AG09309 (cell line): ENCODE results near the gene ADPRHL1.
A peak's percentile ranks its signal among the peaks of the same experiment; 100 is the strongest.

Experiments used
- DNase-seq: peaks from one replicate; pipeline ENCODE4 v3.0.0-alpha.2; 2010; ENCODE audit warnings: low read depth
- H3K4me3 ChIP-seq: 2 replicates; pipeline ENCODE4 v1.5.1; 2011; ENCODE audit warnings: mild to moderate bottlenecking, low read depth, low read length, moderate library complexity; ENCODE audit not compliant: control insufficient read depth
- CTCF ChIP-seq: IDR thresholded peaks from 2 replicates; pipeline ENCODE4 v1.5.1; 2011; ENCODE audit warnings: mild to moderate bottlenecking, low read depth, low read length, inconsistent platforms; ENCODE audit not compliant: insufficient read depth, control insufficient read depth; ENCODE audit errors: missing control alignments

Gene ADPRHL1

GRCh38 chr13:113364901-113365582, 88.2 kb downstream of the ADPRHL1 start:
- no peak for TF ChIP-seq CTCF

GRCh38 chr13:113364311-113364889, 88.9 kb downstream of the ADPRHL1 start:
- no peak for DNase-seq
- peak overlapping the region; percentile 2; the same call in 1 of the 2 replicates for H3K4me3 ChIP-seq

More at GRCh38 chr13:113364901-113365582, 88.2 kb downstream of the ADPRHL1 start:
- DNase-seq = no peak
- no peak overlapping the region for H3K4me3 ChIP-seq

DNA sequence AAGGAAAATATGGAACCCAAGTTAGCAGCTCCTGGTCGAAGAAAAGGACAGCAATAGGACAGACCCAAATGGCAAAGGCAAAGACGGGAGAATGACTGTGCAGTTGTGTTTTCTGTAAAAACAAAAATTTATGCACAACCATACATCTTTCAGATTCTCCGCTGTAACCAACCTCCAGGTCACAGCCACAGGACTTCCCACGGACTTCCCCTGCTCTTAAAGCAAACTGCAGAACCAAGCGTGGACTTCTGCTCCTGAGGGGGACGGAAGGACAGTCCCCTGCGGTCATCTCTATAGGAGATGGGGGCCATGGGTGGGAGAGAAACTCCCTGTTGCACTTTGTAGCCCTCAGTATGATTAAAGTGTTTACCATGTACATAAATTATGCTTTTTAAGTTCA, 91.9 kb downstream of the ADPRHL1 start:
- no peak for TF ChIP-seq CTCF
- H3K4me3 ChIP-seq = no peak overlapping the region
- DNase-seq = no peak

More at GRCh38 chr13:113364311-113364889, 88.9 kb downstream of the ADPRHL1 start:
- no peak for TF ChIP-seq CTCF

GRCh38 chr13:113360446-113360845, 92.8 kb downstream of the ADPRHL1 start:
- no peak for DNase-seq
- no peak for TF ChIP-seq CTCF
- no peak overlapping the region for H3K4me3 ChIP-seq

DNA sequence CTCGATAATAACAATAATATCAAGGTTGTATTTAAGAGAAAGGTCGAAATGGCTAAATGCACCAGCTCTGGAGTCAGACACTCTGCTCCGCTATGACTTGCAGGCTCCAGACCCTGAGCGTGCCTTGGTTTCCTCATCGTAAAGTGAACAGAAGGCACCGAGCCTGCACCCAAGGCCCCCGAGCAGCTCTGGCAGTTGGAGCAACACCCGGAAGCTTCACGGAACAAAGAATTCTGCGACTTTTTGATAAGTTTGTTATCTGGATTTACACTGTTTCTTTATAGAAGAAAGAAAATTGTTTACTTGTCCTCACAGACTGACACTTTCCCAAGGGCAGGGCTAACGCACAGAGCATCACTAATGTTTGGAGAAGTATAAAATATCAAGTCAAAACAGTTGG, 93.7 kb downstream of the ADPRHL1 start:
- DNase-seq = no peak
- no peak for TF ChIP-seq CTCF
- no peak overlapping the region for H3K4me3 ChIP-seq

DNA sequence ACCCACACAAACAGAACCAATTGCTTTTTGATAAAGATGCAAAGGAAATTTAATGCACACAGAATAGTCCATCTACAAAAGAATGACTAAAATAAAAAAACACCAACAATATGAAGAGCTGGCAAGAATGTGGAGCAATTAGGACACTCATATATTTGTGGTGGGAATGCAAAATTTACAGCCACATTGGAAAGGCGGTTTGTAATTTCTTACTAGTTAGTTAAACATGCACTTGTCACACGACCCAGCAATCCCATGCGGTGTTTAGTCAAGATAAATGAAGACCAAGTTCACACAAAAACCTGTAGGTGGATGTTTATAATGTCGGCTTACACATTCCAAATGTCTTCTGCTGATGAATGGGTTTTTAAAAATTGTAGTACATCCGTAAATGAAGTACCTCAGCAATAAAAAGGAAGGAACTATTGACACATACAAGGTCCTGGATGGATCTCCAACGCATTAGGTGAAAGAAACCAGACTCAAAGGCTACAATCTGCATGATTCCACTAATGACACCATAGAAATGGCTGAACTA, 94.6 kb downstream of the ADPRHL1 start:
- TF ChIP-seq CTCF = no peak
- H3K4me3 ChIP-seq = no peak overlapping the region
- no peak for DNase-seq
